Bronchial epithelial cell (primary cell): ENCODE measurements around the gene EEFSEC. TPM values are rescaled to one million over a fixed set of nuclear protein-coding genes. Genes with fewer than 3 reads are reported as not detected.

ENCODE experiments used
- DNase-seq: peaks from one replicate; pipeline ENCODE4 v3.0.0-alpha.2; 2010; ENCODE audit warnings: low read depth
- FAIRE-seq: peaks from 2 replicates; lab custom pipeline; 2011; peaks lifted over from hg19 to GRCh38; lab: Jason Lieb, UNC
- H3K27me3 ChIP-seq: 2 replicates; pipeline ENCODE4 v1.5.1; 2011; ENCODE audit warnings: low read length; ENCODE audit not compliant: control insufficient read depth, insufficient read depth
- H3K36me3 ChIP-seq: 2 replicates; pipeline ENCODE4 v1.5.1; 2011; ENCODE audit warnings: low read length; ENCODE audit not compliant: control insufficient read depth, insufficient read depth
- H3K4me3 ChIP-seq: 2 replicates; pipeline ENCODE4 v1.5.1; 2011; ENCODE audit warnings: mild to moderate bottlenecking, low read depth, low read length, control low read depth
- CTCF ChIP-seq: IDR thresholded peaks from 2 replicates; pipeline ENCODE4 v1.5.1; 2011; ENCODE audit warnings: mild to moderate bottlenecking, moderate library complexity, low read length, control low read depth, inconsistent platforms; ENCODE audit not compliant: insufficient read depth, severe bottlenecking
- total RNA-seq: library from RNA; depleted of rRNA; stranded (reverse); fragments of >200 nt; gene quantifications from 2 replicates; pipeline ENCODE4 v1.2.1, GENCODE V29; 2014

The EEFSEC gene
- total RNA-seq, 1 donor from 2014 or later = 3.7 TPM

GRCh38 chr3:128339491-128340012 is 186.3 kb downstream of the EEFSEC start:
- no peak for TF ChIP-seq CTCF
- no peak for FAIRE-seq
- no peaks in the 10 kb centered on the region for H3K27me3 ChIP-seq
- no peak overlapping the region for H3K4me3 ChIP-seq
- DNase-seq = no peak
- peaks cover 6% of the 10 kb centered on the region for H3K36me3 ChIP-seq

- TF ChIP-seq CTCF = no peak
- no peak for DNase-seq
- H3K4me3 ChIP-seq = no peak overlapping the region
- H3K27me3 ChIP-seq = no peaks in the 10 kb centered on the region
- FAIRE-seq = peak; percentile 43
- peaks cover 6% of the 10 kb centered on the region for H3K36me3 ChIP-seq
These were observed 187.1 kb downstream of the EEFSEC start for GRCh38 chr3:128340198-128340903.

DNA sequence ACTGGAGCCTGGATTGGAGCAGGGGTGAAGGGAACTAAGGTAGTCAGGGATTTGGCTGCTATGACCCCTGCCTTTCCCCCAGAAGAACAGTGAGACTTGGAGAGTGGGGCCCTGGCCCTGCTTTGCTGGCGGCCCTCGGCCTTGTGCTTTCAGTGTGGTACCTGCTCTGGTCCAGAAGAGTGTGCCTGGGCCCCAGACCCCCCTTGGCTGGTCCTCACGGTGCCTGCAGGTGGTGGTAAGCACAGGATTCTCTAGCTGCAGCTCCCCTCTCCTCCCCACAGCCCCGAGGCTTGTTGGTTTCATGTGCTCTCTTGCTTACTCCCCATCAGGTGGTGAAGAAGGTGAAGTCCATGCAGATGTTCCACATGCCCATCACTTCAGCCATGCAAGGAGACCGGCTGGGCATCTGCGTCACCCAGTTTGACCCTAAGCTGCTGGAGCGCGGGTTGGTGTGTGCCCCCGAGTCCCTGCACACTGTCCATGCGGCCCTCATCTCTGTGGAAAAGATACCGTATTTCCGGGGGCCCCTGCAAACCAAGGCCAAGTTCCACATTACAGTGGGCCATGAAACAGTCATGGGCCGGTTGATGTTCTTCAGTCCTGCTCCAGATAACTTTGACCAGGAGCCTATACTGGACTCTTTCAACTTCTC is 187.7 kb downstream of the EEFSEC start:
- H3K36me3 ChIP-seq = peaks cover 6% of the 10 kb centered on the region
- TF ChIP-seq CTCF = no peak
- H3K4me3 ChIP-seq = no peak overlapping the region
- DNase-seq = no peak
- H3K27me3 ChIP-seq = no peaks in the 10 kb centered on the region
- no peak for FAIRE-seq

GRCh38 chr3:128341659-128342395 is 188.5 kb downstream of the EEFSEC start:
- TF ChIP-seq CTCF = no peak
- Histone ChIP-seq H3K36me3 (peaks cover 6% of the 10 kb centered on the region), H3K4me3 (no peak overlapping the region), H3K27me3 (no peaks in the 10 kb centered on the region)
- DNase-seq (no peak), FAIRE-seq (no peak)

- FAIRE-seq (no peak), DNase-seq (no peak)
- no peaks in the 10 kb centered on the region for H3K27me3 ChIP-seq
- TF ChIP-seq CTCF = no peak
- H3K4me3 ChIP-seq = no peak overlapping the region
- peaks cover 6% of the 10 kb centered on the region for H3K36me3 ChIP-seq
These were observed 189.5 kb downstream of the EEFSEC start for GRCh38 chr3:128342701-128343180.
